GM21381 (cell line): ENCODE results near the gene FOXP4.

Experiments used
- ATAC-seq: cut with Tn5 transposase; IDR thresholded peaks from one replicate; pipeline ENCODE4 v1.9.1; 2021; ENCODE audit warnings: mild to moderate bottlenecking, moderate library complexity; ENCODE audit not compliant: unreplicated experiment

FOXP4 gene, protein sequence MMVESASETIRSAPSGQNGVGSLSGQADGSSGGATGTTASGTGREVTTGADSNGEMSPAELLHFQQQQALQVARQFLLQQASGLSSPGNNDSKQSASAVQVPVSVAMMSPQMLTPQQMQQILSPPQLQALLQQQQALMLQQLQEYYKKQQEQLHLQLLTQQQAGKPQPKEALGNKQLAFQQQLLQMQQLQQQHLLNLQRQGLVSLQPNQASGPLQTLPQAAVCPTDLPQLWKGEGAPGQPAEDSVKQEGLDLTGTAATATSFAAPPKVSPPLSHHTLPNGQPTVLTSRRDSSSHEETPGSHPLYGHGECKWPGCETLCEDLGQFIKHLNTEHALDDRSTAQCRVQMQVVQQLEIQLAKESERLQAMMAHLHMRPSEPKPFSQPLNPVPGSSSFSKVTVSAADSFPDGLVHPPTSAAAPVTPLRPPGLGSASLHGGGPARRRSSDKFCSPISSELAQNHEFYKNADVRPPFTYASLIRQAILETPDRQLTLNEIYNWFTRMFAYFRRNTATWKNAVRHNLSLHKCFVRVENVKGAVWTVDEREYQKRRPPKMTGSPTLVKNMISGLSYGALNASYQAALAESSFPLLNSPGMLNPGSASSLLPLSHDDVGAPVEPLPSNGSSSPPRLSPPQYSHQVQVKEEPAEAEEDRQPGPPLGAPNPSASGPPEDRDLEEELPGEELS

GRCh38 chr6:41545703-41546474 lies at the start of gene FOXP4:
TSS of gene FOXP4 (plus strand) at chr6:41546381. CDS start at chr6:41565761, 19,380 bp downstream.
- peak; percentile 64 for ATAC-seq

DNA sequence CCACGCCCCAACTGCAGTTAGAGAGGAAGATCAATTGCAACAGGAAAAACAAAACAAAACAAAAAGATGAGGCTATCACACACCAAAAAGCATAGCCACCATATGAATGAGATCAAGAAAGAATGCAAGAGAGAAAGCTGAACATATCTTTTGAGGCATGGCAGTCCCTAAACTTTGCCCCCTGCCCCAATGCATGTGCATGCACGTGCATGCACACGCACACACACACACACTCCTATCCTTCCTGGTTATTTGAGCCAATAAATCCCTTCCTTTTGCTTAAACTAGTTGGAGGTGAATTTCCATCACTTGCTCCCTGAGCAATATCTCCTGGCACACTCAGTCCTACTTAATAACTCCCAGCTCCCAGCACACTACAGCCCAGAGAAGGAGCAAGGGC lies 48.6 kb upstream of the FOXP4 start:
- ATAC-seq = no peak

- no peak for ATAC-seq
These were observed 48.2 kb upstream of the FOXP4 start for GRCh38 chr6:41497994-41498393.

DNA sequence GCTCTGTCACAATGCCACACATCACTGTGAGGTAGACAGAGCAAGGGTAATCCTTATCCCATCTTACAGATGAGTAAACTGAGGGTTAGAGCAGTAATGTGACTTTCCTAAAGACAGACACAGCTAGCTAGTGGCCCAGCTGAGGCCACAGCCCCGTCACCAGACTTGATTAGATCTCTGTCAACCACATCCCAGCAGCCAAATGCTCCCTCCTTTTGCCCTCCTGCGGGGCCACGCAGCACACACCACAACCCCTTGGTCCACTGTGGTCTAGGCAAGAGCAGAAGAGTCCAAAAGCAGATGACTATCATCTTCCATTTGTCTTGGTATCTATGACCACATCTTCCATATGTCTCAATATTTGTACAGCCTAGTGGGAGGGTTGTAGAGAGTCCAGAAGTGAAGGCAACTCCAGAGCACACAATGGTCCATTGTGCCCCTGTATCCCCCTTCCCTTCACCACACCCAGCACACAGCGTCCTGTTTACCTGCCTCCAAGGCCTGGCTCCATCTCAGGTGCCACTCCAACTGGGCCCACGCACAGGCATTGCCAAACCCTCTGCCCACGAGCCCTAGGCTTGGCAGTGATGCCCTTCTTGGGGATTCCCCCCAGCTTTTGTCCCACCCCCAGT lies 47.1 kb upstream of the FOXP4 start:
- ATAC-seq = no peak

GRCh38 chr6:41500561-41500960 lies 45.6 kb upstream of the FOXP4 start:
- ATAC-seq = no peak

DNA sequence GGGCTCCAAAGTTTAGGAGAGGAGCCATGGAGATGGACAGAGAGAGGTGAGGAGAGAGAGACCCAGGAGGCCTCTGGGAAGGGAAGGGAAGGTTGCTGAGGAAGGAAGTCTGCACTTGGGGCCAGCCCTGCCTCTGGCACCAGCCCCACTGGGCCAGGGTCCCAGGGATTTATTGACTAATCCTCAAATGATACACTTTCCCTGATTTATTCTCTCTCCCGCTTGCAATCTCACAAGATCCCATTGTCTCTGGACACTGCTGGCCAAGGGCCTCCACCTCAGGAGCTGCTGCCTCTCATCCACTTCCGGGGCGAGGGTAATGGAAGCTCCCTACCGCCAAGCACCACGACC lies 43.6 kb upstream of the FOXP4 start:
- no peak for ATAC-seq

- ATAC-seq = no peak
These were observed 43.1 kb upstream of the FOXP4 start for GRCh38 chr6:41502917-41503671.

DNA sequence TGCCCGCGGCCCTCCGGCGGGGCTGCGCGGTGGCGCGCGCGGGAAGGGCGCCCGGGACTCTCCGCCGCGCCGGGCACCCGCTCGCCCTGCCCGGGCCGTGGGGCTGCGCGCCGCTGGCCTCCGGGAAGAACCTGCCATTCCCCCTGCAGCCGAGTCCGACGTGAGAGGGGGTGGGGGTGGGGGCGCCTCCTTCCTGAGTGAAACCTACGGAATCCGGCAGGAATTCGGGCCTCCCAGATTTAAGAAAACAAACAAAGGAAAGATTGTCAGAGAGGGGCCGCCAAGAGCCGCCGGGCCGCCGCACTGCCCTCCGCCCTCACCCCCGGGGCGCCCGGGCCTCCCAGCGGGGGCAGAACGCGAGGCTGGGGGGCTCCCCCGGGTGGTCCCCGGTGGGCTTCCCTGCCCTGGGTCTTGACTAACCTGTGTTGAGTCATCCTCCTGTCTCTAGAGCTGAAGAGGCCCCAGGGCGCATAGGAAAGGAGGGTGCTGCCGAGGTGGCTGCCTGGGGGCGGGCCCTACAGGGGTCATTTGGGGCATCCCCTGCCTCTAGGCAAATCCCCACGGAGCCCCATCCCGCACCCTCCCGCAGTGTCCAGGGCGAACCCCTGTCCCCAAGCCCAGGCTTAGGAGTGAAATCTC lies 42.2 kb upstream of the FOXP4 start:
- ATAC-seq = no peak

GRCh38 chr6:41504466-41505121 lies 41.6 kb upstream of the FOXP4 start:
- no peak for ATAC-seq

GRCh38 chr6:41505122-41506049 lies 40.8 kb upstream of the FOXP4 start:
- ATAC-seq = peak; percentile 55

- no peak for ATAC-seq
These were observed 37.7 kb upstream of the FOXP4 start for GRCh38 chr6:41508479-41508878.

DNA sequence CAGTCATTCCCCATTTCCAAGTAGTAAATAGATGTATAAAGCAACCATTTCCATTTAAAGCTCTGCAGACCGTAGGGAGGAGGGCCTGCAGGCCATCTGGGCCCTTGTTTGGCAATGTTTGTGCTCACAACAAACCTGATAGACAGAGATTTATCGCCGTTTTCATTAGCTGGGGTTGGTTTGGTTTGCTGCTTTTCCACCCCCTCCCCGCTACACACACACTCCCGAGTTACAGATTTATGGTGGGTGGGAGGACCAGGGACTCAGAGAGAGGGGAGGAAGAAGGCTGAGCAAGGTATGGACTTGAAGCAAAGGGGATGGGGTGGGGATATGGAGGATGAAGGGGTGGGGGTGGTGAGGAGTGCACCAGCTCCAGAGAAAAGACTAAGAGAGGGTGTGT lies 36.6 kb upstream of the FOXP4 start:
- no peak for ATAC-seq

GRCh38 chr6:41511443-41512060 lies 34.6 kb upstream of the FOXP4 start:
- ATAC-seq = no peak

- no peak for ATAC-seq
These were observed 34.0 kb upstream of the FOXP4 start for GRCh38 chr6:41512146-41512701.

- no peak for ATAC-seq
These were observed 30.2 kb upstream of the FOXP4 start for GRCh38 chr6:41515995-41516394.

- ATAC-seq = no peak
These were observed 28.1 kb upstream of the FOXP4 start for GRCh38 chr6:41518118-41518517.

DNA sequence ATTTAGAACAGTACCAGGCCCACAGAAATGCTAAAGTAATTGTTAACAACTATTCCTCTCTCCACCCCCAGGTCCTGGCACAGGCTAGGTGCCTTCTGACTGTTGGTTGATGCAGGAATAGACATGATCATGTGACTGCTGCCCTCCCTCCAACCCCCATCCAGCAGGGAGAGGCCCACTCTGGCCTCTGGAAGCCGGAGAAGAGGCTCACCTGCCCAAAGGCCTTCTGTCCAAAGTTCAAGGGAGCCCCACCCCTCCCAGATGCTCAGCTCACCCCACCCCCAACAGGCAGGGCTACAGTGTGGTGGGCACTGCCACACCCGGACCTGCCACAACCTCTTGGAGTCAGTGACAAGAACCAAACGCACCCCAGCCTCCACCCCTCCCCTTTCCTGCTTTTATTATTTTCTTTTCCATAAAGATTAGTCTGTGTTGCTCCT lies 26.9 kb upstream of the FOXP4 start:
- no peak for ATAC-seq
